Ovary (tissue), 3 donors: ENCODE measurements around the gene KCNK4.

Experiments
- CTCF ChIP-seq, 3 donors: fragments of 450-650 bp in 2 of 3; fragments of 200-600 bp in 1 of 3; IDR thresholded peaks; one replicate each; pipeline versions ENCODE4 v1.5.1 to v1.8.0; 2016 to 2022; ENCODE audit warnings: antibody characterized with exemption in 3 of 3, mild to moderate bottlenecking in 1 of 3
- EP300 ChIP-seq: sonication (generic); formaldehyde crosslinking; IDR thresholded peaks from one replicate; pipeline ENCODE4 v1.6.1; 2017; ENCODE audit warnings: antibody characterized with exemption
- POLR2A ChIP-seq: fragments of 450-650 bp; IDR thresholded peaks from one replicate; pipeline ENCODE4 v1.6.1; 2017; ENCODE audit warnings: antibody characterized with exemption, mild to moderate bottlenecking, moderate library complexity
- donor health status: DM: no; HTN: no; CAD: no.

- TF ChIP-seq CTCF (IDR thresholded peaks at IDR 0.05) (no peak), EP300 (no peak), POLR2A (no peak)
Observed at GRCh38 chr11:64243236-64243854, 47.8 kb upstream of the KCNK4 start.
